ENCODE data around the gene HRH2.

The HRH2 gene

GRCh38 chr5:175677571-175677970, 19.7 kb downstream of the HRH2 start:
- DNase-seq (ENCODE audit: low spot score) = no peak

GRCh38 chr5:175678074-175678473, 20.2 kb downstream of the HRH2 start:
- DNase-seq (ENCODE audit: low spot score) = no peak

GRCh38 chr5:175679411-175679810, 21.5 kb downstream of the HRH2 start:
- DNase-seq (ENCODE audit: low spot score) = no peak

DNA sequence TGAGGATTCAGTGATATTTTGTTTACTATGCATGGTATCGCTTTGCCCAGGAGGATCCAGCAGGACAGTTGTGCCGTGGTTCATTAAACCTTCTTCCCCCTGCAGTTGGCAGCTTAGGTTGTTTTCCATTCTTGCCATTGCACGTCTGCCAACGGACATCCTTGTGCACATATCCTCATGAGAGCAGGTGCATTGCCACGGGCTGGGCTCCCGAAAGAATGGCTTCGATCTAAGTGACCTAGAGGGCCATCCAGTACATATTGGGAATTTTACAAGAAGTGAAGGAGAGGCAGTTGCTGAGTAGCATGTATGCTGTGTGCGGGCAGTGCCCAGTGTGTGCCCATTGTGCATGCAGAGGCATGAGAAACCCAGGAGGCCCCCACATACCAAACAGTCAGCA, 22.1 kb downstream of the HRH2 start:
- DNase-seq (ENCODE audit: low spot score) = no peak

- no peak for DNase-seq (ENCODE audit: low spot score)
Observed at GRCh38 chr5:175680463-175680862, 22.6 kb downstream of the HRH2 start.

DNA sequence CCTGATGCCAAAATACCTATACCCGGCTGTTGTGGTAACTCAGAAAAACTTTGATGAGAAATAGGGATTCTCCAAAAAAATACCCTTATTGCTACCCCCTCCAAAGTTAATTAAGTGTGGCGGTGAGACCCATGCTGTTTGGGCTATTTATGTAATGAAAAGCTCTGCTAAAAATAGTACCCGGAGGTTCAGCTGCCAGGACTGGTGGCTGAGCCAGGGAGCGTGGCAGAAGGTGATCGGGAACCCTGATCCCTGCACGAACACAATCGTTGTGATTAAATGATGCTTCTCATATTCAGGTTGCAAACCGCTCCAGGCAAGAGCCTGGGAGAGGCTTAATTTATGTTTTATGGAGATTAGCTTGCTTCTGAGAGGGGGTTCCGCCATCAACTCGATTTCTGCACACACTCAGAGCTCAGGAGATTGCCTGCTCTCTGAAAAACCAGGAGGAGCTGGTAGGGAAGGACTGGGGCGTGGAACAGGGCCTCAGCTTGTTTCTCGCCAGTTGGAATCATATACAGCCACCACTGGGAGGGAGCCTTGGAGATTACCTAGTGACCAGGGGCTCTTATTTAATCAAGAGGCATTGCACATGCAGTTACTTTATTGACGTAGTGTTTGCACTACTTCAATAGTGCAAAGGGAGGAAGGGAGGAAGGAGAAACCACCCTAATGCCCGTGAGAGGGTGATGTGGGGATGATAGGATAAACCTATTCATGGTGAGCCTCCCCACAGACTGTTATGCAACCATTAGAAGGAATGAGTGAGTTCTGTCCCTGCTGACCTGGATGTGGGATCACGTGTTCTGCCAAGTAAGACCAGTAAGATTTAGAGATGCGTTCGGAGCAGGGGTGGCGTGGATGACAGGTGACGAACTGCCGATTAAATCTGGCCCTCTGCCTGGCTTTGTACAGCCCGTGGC, 23.4 kb downstream of the HRH2 start:
- no peak for DNase-seq (ENCODE audit: low spot score)

DNA sequence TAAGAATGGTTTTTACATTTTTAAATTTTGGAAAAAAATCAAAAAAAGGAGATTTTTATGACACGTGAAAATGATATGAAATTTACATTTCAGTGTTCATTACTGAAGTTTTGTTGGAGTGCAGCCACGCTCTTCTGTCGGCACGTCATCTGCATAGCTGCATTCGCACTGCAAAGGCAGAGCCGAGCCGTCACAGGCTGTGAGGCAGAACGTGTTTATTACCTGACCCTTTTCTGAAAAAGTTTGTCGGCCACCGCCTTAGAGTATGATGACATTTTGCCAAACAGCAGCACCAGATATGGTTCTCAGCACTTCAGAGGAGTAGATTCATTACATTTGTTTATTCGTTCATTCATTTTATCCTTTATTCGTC, 24.1 kb downstream of the HRH2 start:
- DNase-seq (ENCODE audit: low spot score) = no peak

GRCh38 chr5:175682664-175683063, 24.8 kb downstream of the HRH2 start:
- no peak for DNase-seq (ENCODE audit: low spot score)

DNA sequence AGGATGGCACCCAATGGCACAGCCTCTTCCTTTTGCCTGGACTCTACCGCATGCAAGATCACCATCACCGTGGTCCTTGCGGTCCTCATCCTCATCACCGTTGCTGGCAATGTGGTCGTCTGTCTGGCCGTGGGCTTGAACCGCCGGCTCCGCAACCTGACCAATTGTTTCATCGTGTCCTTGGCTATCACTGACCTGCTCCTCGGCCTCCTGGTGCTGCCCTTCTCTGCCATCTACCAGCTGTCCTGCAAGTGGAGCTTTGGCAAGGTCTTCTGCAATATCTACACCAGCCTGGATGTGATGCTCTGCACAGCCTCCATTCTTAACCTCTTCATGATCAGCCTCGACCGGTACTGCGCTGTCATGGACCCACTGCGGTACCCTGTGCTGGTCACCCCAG, 25.4 kb downstream of the HRH2 start:
- DNase-seq (ENCODE audit: low spot score) = no peak

DNA sequence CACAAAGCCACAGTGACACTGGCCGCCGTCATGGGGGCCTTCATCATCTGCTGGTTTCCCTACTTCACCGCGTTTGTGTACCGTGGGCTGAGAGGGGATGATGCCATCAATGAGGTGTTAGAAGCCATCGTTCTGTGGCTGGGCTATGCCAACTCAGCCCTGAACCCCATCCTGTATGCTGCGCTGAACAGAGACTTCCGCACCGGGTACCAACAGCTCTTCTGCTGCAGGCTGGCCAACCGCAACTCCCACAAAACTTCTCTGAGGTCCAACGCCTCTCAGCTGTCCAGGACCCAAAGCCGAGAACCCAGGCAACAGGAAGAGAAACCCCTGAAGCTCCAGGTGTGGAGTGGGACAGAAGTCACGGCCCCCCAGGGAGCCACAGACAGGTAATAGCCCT, 26.1 kb downstream of the HRH2 start:
- DNase-seq (ENCODE audit: low spot score) = no peak

- no peak for DNase-seq (ENCODE audit: low spot score)
Observed at GRCh38 chr5:175684931-175685330, 27.1 kb downstream of the HRH2 start.

- no peak for DNase-seq (ENCODE audit: low spot score)
Observed at GRCh38 chr5:175685701-175686350, 28.0 kb downstream of the HRH2 start.

GRCh38 chr5:175686396-175686795, 28.5 kb downstream of the HRH2 start:
- no peak for DNase-seq (ENCODE audit: low spot score)

DNA sequence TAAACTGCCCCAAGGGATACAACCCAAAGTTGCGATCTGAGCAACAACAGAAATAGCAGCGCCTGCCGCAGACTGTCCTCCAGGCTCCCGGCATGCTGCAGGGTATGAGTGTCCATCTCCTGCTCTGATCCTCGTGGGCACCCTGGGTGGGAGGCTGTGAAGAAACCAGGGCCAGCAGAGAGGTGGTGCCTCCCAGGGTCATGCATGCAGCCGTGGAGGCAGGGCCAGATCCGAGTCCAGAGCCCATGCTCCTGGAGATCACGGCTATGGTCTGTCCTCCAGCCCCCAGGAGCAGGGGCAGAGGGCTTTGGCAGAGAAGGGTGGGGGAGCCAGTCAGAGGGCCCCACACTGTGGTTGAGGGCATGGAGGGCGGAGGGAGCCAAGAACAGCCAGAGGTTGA, 29.0 kb downstream of the HRH2 start:
- DNase-seq (ENCODE audit: low spot score) = no peak

GRCh38 chr5:175687231-175687701, 29.4 kb downstream of the HRH2 start:
- no peak for DNase-seq (ENCODE audit: low spot score)

- DNase-seq (ENCODE audit: low spot score) = no peak
Observed at GRCh38 chr5:175688352-175689146, 30.7 kb downstream of the HRH2 start.

DNA sequence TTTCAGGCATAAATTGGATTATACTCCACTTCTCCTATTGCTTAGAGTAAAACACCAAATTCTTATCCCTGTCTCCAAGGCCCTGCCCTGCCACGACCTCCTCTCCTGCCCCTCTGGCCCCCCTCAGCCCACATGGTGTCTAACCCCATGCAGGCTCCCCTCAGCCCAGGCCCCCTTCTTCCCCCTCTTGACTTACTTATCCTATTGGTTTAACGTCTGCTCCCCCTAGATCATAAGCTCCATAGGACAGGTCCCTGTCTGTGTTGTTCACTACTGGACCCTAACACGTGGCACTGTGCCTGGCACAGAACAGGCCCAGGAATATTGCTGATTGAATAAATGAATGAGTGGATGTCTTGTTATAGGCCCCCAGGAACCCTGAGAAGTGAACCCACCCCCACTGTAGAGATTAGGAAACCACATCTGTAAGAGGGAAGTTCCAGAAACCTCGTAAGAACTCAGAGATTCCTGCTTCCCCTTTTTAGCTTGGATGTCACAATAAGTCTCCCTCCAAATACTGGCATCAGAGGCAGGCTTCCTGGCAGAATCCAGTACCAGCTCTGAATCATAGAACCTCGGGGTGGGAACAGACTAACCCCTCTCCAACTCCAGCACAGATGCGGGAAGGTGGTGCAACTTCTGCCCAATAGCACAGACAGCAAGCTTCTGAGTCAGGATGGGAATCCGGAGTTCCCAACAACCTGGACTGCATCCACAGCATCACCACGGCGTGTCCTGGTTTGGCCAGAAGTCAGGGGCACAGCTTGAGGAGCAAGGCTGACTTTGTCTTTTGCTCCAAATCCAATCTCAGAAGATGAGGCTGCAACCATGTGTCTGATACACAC, 31.5 kb downstream of the HRH2 start:
- no peak for DNase-seq (ENCODE audit: low spot score)

DNA sequence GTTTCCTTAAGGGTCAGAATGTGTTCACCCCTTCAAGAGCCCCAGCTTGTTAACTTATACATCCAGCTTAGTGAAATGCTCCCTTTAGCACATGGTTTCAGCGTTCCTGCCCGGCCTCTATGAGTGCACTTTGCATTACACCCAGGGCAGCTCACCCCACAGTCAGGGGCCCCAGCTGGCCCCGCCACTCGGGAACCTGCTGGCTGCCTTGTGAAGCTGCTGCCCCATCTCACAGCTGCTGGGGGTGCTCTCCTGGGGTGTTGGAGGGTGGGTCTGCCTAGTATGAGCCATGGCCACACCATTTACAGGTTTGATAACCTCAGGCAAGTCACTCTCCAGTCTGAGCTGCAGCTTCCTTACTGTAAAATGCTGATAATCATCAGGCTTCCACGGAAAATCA, 32.2 kb downstream of the HRH2 start:
- DNase-seq (ENCODE audit: low spot score) = no peak

DNA sequence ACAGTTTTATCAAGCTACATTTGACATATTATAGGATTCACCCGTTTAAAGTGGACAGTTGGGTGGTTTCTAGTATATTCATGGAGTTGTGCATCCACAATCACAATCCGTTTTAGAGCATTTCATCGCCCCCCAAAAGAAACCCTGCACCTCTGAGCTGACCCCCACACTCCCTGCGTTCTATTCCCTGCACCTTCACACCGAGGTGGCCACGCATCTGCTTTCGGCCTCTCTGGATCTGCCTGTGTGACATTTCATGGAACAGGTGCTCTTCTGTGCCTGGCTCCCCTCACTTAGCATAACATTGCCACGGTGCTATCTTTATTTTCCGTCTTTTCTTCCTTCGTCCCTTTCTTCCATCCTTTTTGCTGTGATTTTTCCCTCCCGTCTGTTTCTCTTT, 32.7 kb downstream of the HRH2 start:
- DNase-seq (ENCODE audit: low spot score) = no peak

- DNase-seq (ENCODE audit: low spot score) = no peak
Observed at GRCh38 chr5:175691761-175692160, 33.9 kb downstream of the HRH2 start.

GRCh38 chr5:175692235-175692995, 34.5 kb downstream of the HRH2 start:
- DNase-seq (ENCODE audit: low spot score) = no peak

All from HuH-7 (cell line).